ENCODE measurements around the gene BLTP3A. TPM values are rescaled to one million over a fixed set of nuclear protein-coding genes. Genes with fewer than 3 reads are reported as not detected.
"Not testable (repeated sequence)": the region's sequence is repeated elsewhere in the genome, so short reads cannot be mapped to it uniquely, and the experiment has no call there.

BLTP3A gene
- total RNA-seq, 2 donors from 2014 or later, result 7.5 to 9.7 TPM

DNA sequence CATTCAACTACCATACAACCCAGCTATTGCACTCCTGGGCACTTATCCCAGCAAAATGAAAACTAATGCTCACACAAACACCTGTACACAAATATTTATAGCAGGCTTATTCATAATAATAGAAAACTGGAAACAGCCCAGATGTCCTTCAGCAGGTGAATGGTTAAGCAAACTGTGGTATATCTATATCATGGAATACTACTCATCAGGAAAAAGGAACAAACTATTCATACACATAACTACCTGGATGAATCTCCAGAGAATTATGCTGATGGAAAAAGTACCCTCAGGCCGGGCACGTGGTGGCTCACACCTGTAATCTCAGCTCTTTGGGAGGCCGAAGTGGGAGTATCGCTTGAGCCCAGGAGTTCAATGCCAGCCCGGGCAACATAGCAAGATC, 3.8 kb upstream of the BLTP3A start:
- intact Hi-C loops (cut with DNase I, micrococcal nuclease), result no loop called here
- DNase-seq (no peak), ATAC-seq (no peak)

DNA sequence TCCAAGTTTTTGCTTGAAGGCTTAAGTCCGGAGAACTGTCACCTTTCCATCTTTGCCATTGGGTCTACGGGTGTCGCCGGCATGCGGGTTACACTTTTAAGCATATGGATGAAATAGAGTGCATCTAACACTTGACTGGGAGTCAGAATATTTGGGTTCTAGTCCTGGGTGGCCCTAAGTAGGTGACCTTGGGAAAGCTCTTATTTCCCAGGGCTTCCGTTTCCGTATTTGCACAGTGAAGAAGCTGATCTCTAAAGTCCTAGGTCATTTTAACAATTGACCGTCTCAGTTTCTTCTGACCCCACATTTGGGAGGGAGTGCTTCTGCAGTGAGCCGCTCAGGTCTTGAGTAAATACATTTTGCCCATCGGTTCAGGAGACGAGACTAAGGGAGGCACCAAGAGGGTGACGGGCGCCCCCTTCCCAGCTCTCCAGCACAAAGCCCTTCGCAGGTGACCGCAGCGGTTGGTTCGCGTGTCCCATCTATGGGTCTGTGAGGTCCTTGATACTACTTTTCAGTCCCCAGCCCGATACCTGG, 651 bp upstream of the BLTP3A start:
- DNase-seq (peak; percentile 59 to 72), ATAC-seq (peak; percentile 52)
- intact Hi-C loops (cut with DNase I, micrococcal nuclease), result no loop called here

DNA sequence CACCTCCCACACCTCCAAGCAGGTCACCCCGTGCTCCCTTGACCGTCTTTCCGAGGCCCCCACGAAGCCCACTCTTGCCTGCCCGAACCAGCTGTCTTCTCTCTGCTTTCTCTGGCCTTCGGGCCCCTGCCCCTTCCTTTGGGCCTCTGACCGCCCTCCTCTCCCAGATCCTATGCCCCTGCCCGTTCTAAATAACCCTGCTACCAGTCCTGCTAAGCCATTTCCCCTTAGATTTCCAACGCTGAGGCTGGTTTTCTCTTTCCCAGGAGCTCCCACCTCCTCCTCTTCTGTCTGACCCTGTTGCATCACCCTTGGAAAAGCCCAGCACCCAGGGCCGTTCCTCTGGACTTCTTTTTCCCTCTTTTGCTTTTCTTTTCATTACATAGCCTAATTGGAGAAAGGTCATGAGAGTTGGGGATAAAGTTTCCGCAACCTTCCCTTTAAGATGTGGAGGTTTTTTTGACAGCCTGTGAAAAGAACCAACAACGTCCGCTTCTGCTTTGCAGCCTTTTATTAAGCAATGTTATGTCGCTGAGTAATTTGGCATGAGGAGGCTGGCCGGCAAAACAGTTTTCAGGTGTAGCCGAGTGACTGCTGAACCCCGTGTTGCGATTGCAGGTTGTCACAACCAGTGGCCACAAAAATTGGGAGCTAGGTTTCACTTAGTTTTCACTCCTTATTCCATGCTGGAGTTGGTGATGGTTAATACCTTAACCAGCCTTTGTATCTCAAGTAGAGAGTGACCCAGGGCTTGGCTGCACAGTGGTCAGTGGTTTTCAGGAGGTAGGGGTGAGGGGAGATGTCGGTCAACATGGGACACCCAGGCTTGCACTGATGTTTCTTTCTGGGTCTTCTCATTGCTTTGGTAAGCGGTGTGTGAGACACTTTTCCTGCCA, 970 bp downstream of the BLTP3A start:
- intact Hi-C loops (cut with DNase I, micrococcal nuclease), result no loop called here
- ATAC-seq (peak; percentile 27), DNase-seq (peak; percentile 14 to 28)

DNA sequence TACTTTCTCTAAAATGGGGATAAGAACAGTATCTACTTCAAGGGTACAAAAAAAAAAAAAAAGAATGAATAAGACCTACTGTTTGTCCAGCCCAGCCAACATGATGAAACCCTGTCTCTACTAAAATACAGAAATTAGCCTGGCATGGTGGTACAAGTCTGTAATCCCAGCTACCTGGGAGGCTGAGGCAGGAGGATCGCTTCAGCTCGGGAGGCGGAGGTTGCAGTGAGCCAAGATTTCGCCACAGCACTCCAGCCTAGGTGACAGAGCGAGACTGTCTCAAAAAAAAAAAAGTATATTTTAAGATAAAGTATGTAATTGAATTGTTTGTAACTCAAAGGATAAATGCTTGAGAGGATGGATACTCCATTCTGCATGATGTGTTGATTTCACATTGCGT, 2.0 kb downstream of the BLTP3A start:
- intact Hi-C loops (cut with DNase I, micrococcal nuclease), result no loop called here
- DNase-seq (no peak), ATAC-seq (no peak)

DNA sequence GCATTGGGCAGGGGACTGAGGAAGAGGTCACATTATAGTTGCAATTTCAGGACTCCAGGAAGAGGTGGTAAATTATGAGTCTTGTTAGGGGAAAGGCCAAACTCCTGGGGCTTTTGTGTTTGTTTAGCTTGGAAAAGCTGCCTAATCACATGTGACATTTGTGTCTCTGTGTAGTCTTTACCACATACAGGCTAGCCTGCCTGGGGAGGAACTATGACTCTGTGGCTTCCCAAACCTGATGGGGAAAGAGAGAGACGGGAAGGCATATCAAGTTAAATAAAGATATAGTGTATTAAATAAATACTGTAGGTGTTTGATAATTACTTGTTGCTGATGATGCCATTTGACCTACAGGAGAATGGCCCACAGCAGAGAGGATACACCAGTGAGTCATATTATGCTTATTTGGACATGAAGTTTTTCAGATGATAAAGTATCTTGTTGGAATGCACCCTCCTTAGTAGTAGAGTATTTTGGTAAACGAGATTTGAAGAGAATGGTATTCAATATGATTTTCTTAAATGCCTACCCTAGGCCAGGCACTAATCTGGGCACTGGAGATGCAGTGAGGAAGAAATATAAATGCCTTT, 4.0 kb downstream of the BLTP3A start:
- DNase-seq, result no peak
- ATAC-seq, result no peak
- intact Hi-C loops (cut with DNase I, micrococcal nuclease), result no loop called here

DNA sequence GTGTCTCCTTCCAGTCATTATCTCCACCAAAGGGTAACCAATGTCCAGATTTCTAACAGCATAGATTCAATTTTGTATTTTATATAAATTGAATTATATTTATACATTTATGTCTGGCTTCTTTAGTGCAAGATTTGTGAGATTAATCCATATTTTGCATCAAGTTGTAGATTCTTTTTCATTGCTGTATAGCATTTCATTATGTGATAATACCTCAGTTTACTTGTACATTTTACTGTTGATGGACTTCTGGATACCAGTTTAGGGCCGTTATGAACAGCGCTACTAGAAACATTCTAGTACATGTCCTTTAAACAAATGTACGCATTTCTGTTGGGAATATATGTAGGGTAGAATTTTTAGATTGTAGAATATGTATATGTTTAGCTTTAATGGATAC, 6.2 kb downstream of the BLTP3A start:
- intact Hi-C loops (cut with DNase I, micrococcal nuclease), result no loop called here
- DNase-seq (no peak), ATAC-seq (no peak)

DNA sequence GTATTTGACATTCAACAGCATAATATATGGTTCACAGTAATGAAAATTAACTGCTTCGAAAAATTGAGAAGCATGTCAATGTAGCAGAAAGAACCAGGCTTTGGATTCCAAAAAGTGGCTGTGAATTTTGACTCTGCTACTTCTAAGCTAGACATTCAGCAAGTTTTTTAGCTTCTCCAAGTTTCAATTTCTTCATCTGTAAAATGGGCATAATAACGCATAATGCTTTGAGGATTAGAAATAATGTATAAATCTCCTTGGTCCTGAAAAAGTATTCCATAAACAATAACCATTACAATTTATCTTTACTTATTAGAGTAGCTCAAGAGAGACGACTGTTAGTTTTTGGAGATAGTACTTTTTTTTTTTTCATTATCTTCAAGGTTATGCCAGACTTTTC, 7.7 kb downstream of the BLTP3A start:
- ATAC-seq, result no peak
- intact Hi-C loops (cut with DNase I, micrococcal nuclease), result no loop called here
- no peak for DNase-seq

DNA sequence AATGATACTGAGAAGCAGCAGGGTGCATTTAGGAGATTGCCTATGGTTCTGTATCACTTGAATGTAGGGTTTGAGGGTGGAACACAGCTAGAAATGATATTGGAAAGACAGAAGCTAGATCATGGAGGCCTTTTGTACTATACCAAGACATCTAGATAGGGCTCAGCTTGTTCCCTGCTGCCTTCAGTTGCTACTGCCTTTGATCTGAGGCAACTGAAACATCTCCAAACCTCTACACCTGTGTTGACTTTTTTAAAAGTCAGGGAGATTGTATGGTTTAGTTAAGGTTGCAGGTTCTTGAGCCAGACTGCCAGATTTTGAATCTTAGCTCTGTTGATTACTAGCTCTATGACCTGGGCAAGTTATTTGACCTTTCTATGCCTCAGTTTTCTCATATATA, 12.7 kb downstream of the BLTP3A start:
- intact Hi-C loops (cut with DNase I, micrococcal nuclease), result no loop called here
- ATAC-seq (no peak), DNase-seq (no peak)

DNA sequence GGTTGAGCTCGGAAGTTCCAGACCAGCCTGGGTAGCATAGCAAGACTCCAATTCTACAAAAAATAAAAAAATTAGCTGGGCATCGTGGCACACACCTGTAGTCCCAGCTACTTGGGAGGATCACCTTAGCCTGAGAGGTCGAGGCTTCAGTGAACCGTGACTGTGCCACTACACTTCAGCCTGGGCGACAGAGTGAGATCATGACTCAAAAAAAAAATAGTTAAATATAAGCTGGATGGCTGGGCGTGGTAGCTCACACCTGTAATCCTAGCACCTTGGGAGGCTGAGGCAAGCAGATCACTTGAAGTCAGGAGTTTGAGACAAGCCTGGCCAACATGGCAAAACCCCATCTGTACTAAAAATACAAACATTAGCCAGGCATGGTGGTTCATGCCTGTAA, 13.2 kb downstream of the BLTP3A start:
- ATAC-seq, result peak; percentile 79
- intact Hi-C loops (cut with DNase I, micrococcal nuclease); DNase-seq: not testable (repeated sequence)

DNA sequence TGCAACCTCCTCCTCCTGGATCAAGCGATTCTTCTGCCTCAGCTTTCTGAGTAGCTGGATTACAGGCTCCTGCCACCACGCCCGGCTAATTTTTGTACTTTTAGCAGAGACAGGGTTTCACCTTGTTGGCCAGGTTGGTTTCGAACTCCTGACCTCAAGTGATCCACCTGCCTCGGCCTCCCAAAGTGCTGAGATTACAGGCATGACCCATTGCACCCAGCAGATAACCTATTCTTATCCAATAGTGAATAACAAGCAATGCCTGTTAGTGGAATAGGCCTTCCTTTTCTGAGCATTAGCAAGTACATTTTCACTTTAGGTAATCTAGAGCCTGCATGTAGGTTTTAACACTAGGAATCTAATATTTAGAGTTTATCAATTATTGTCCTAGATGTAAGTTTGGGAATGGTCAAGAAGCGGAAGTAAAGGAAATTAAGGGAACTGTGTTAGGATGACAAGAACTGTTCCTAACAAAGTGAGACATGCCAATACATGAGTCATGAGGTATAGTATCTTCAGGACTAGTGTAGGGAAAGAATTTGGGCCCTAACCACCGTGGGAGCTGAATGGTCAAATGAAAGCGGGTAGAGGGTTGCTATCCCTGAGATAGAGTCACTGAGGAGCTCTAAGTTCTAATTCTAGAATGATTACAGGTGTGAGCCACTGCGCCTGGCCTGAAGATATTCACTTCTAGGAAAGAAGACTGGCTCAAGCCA, 15.0 kb downstream of the BLTP3A start:
- intact Hi-C loops (cut with DNase I, micrococcal nuclease), result no loop called here
- ATAC-seq (no peak), DNase-seq (no peak)

DNA sequence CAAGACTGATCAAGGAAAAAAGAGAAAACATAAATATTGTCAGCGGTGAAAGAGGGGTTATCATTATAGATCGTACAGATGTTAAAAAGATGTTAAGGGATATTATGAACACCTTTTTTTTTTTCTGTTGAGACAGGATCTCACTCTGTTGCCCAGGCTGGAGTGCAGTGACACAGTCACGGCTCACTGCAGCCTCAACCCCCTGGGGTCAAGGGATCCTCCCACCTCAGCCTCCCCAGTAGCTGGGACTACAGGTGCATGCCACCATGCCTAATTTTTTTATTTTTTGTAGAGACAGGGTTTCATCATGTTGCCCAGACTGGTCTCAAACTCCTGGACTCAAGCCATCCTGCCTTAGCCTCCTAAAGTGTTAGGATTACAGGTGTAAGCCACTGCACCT, 16.6 kb downstream of the BLTP3A start:
- intact Hi-C loops (cut with DNase I, micrococcal nuclease); DNase-seq; ATAC-seq: not testable (repeated sequence)

DNA sequence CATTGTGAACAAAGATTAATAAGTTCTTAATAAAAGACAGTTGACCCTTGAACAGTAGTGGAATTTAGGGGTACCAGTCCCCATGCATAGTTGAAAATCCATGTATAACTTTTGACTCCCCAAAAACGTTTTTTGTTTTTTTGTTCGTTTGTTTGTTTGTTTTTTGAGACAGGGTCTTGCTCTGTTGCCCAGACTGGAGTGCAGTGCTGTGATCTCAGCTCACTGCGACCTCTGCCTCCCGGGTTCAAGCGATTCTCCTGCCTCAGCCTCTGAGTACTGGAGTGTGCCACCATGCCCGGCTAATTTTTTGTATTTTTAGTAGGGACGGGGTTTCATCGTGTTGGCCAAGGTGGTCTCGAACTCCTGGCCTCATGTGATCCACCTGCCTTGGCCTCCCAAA, 17.5 kb downstream of the BLTP3A start:
- intact Hi-C loops (cut with DNase I, micrococcal nuclease); ATAC-seq; DNase-seq: not testable (repeated sequence)

DNA sequence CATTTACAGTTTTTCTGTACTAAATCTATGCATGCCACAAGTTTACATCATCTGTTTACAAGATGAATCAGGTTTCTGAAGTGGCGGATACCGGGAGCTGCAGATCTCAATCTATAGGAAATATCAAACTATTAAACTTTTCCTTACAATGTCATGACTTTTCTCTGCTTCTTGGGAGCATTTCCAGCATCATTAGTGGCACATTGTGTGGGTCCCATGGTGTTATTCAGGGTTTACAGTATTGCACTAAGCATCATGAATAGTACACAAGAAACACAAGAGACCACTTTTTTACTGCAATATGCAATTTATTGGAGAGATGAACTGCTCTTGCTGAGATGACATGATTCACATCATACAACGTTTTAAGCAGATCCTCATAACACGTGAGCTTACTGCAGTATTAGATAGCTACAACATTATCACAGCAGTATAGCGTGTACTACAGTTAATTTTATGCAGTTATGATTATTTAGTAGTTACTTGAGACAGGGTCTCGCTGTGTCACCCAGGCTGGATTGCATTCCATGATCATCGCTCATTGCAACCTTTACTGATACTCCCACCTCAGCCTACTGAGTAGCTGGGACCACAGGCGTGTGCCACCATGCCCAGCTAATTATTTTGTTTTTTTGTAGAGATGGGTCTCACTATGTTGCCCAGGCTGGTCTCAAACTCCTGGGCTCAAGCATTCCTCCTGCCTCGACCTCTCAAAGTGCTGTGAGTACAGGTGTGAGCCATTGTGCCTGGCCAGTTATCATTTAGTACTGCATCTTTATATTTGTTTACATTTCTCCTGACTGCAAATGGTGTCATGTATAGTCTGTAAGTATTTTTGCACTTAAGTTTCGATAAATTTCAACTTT, 18.4 kb downstream of the BLTP3A start:
- DNase-seq, result no peak
- ATAC-seq, result no peak
- intact Hi-C loops (cut with DNase I, micrococcal nuclease), result no loop called here

DNA sequence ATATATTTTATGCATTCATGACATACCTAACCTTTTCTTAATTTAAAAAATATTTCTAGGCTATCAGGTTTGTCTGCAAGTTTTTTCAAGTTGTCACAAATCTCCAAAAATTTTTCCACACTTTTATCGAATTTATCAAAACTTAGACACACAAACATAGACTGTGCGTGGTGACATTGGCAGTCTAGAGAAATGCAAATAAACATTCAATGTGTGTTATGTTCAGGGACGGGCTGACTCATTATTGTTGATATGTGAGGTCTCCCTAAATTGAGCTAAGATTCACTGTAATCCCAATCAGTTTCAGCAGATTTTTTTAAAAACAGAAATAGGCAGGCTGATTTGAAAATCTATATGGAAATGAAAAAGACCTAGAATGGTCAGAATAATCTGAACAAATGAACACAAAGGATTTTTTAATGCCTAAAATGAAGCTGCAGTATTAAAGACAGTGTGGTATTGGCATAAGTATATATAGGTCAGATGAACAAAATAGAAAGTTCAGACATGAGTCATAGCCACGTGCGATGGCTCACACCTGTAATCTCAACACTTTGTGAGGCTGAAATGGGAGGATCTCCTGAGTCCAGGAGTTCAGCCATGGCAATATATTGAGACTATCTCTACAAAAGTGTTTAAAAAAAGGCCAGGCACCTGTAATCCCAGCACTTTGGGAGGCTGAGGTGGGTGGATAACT, 19.2 kb downstream of the BLTP3A start:
- intact Hi-C loops (cut with DNase I, micrococcal nuclease), result no loop called here
- ATAC-seq (peak; percentile 99), DNase-seq (no peak)

DNA sequence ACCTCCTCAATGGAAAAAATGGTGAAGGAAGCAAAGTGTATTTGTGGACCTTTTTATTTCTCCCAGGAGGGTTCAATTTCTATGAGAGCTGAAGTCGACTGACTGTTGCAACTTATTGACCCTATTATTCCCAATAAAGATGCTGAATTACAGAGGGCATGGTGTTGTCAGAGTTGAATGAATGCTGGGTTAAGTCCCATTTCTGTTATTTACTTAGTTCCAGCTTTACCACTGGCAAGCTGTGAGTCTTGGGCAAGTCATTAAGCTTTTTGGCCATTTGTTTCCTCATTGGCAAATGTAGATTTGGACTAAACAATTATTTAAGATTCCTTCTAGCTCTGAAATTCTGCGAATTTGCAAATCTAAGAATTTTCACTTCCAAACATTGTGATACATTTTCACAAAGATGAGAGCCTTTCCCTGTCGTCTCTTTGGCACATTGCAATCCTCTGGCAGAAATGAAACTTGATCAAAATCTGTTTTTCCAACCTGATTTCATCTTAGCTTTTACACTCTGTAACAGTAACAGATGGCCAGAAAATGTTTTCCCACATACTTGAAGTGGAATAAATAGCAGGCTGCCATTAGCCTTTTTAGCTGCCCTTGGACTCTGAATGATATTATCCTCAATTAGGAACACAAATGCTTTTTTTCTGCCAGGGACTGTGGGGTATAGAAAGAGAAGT, 21.3 kb downstream of the BLTP3A start:
- ATAC-seq, result no peak

DNA sequence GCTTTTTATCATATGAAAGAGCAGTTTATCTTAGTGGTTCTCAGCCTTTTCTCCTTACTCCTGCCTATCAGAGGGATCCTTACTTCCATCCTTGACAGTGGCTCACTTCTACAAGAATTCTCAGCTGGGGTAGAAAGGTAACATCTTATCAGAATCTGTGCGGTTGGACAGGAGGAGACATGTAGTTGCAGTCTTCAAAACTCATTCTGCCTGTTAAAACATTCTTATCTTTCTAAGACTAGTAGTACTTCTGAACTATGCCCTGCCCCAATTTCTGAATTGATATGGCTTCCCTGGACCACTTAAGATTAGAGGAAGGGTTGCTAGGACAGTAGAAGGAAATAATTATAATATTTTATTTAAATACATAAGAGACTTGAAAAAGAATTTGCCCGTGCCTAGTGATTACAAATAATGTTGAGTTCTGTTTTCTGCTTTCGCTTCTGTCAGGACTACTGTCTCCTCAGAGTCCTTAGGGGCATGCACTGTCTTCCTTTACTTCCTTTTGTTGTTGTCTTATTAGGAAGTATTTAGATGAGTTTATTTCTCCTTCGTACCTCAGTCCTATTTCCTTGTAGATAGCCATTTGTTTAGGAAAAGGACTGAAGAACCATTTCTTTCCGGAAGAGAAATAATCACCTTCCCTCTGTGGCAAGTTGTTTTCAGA, 24.9 kb downstream of the BLTP3A start:
- peak; percentile 41 for ATAC-seq
- intact Hi-C loops (cut with DNase I, micrococcal nuclease), result no loop called here
- DNase-seq, result no peak

More for the DNA sequence above, 21.3 kb downstream of the BLTP3A start:
- DNase-seq, result no peak
- intact Hi-C loops (cut with DNase I, micrococcal nuclease), result no loop called here

DNA sequence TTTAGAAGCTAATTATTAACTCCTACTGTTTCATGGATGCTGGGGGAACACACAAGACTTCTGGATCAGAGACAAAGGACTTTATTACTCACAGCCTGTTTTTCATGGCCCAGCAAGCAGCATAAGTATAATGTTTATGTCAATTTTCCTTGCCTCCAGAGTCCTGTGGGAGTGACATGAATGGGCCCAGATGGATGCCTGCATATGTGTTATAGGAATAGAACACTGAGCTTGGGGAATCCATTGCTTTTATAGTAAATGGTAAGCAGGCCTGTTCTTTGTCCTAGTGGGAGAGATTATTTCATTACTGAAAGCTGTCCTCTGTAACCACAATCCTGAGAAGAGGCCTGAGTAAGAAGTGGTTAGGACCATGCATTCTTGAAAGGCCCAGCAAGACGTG, 25.6 kb downstream of the BLTP3A start:
- intact Hi-C loops (cut with DNase I, micrococcal nuclease), result no loop called here
- ATAC-seq (no peak), DNase-seq (no peak)

Measured in left colon (tissue), 2 donors.